Measurements from ENCODE around the gene ZNF24.

DNA sequence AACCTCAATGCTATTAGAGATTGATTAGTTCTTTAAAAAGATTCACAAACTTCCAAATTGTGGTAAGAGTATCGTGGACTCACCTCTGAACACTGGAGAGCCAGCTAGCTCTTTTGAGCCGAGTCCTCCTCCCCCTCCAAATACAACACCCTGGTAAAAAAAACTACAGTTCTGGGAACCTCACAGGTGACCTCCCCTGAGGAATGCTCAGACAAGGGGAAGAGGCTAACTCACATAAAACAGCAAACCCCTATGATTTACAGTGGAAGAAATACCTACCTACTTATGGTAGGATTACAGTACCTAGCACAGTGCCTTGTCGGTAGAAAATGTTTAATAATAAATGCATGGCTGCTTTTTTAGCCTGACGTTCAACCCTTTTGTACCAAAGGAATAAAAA, 8.4 kb downstream of the ZNF24 start:
- TF ChIP-seq ZNF121 (CRISPR knock-in tag; IDR thresholded peaks at IDR 0.05) (no peak), ELF4 (CRISPR knock-in tag; IDR thresholded peaks at IDR 0.05; ENCODE audit: low read depth) (no peak), NR3C1 (CRISPR knock-in tag; conservative IDR thresholded peaks at IDR 0.05; ENCODE audit: low read depth) (no peak), GRHL2 (CRISPR knock-in tag; IDR thresholded peaks at IDR 0.05; ENCODE audit: insufficient replicate concordance, severe bottlenecking) (no peak)
- TF ChIP-seq, protein P1, sequence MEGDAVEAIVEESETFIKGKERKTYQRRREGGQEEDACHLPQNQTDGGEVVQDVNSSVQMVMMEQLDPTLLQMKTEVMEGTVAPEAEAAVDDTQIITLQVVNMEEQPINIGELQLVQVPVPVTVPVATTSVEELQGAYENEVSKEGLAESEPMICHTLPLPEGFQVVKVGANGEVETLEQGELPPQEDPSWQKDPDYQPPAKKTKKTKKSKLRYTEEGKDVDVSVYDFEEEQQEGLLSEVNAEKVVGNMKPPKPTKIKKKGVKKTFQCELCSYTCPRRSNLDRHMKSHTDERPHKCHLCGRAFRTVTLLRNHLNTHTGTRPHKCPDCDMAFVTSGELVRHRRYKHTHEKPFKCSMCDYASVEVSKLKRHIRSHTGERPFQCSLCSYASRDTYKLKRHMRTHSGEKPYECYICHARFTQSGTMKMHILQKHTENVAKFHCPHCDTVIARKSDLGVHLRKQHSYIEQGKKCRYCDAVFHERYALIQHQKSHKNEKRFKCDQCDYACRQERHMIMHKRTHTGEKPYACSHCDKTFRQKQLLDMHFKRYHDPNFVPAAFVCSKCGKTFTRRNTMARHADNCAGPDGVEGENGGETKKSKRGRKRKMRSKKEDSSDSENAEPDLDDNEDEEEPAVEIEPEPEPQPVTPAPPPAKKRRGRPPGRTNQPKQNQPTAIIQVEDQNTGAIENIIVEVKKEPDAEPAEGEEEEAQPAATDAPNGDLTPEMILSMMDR (IDR thresholded peaks at IDR 0.05), result no peak
- TF ChIP-seq, protein P2, sequence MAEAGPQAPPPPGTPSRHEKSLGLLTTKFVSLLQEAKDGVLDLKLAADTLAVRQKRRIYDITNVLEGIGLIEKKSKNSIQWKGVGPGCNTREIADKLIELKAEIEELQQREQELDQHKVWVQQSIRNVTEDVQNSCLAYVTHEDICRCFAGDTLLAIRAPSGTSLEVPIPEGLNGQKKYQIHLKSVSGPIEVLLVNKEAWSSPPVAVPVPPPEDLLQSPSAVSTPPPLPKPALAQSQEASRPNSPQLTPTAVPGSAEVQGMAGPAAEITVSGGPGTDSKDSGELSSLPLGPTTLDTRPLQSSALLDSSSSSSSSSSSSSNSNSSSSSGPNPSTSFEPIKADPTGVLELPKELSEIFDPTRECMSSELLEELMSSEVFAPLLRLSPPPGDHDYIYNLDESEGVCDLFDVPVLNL (CRISPR knock-in tag; IDR thresholded peaks at IDR 0.05; ENCODE audit: borderline replicate concordance, low read depth), result no peak
- TF ChIP-seq, protein P3, sequence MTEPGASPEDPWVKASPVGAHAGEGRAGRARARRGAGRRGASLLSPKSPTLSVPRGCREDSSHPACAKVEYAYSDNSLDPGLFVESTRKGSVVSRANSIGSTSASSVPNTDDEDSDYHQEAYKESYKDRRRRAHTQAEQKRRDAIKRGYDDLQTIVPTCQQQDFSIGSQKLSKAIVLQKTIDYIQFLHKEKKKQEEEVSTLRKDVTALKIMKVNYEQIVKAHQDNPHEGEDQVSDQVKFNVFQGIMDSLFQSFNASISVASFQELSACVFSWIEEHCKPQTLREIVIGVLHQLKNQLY (CRISPR knock-in tag; IDR thresholded peaks at IDR 0.05), result no peak
- TF ChIP-seq, protein P4, sequence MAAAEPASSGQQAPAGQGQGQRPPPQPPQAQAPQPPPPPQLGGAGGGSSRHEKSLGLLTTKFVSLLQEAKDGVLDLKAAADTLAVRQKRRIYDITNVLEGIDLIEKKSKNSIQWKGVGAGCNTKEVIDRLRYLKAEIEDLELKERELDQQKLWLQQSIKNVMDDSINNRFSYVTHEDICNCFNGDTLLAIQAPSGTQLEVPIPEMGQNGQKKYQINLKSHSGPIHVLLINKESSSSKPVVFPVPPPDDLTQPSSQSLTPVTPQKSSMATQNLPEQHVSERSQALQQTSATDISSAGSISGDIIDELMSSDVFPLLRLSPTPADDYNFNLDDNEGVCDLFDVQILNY (CRISPR knock-in tag; IDR thresholded peaks at IDR 0.05), result no peak
- TF ChIP-seq, protein P5, sequence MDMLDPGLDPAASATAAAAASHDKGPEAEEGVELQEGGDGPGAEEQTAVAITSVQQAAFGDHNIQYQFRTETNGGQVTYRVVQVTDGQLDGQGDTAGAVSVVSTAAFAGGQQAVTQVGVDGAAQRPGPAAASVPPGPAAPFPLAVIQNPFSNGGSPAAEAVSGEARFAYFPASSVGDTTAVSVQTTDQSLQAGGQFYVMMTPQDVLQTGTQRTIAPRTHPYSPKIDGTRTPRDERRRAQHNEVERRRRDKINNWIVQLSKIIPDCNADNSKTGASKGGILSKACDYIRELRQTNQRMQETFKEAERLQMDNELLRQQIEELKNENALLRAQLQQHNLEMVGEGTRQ (CRISPR knock-in tag; IDR thresholded peaks at IDR 0.05), result no peak

Data from WTC11 (cell line).